WERI-Rb-1 (cell line): Measurements from ENCODE around the gene N4BP3.

Experiments
- DNase-seq: peaks from one replicate; pipeline ENCODE4 v3.0.0-alpha.2; 2020
- H3K27ac ChIP-seq: fragments of 250-450 bp; sonication (Bioruptor Pico); 2 replicates; pipeline ENCODE4 v1.5.1; 2020; ENCODE audit warnings: mild to moderate bottlenecking, moderate library complexity
- H3K27me3 ChIP-seq: fragments of 250-450 bp; sonication (Bioruptor Pico); 2 replicates; pipeline ENCODE4 v1.5.1; 2021; ENCODE audit warnings: mild to moderate bottlenecking, low read depth, moderate library complexity; ENCODE audit not compliant: insufficient read depth, severe bottlenecking
- H3K36me3 ChIP-seq: fragments of 250-450 bp; sonication (Bioruptor Pico); 2 replicates; pipeline ENCODE4 v1.5.1; 2020; ENCODE audit warnings: mild to moderate bottlenecking, moderate library complexity
- H3K4me3 ChIP-seq: 2 replicates; pipeline ENCODE4 v1.5.1; 2011; ENCODE audit warnings: low read depth, mild to moderate bottlenecking, control low read depth, low read length
- H3K9me3 ChIP-seq: fragments of 250-450 bp; sonication (Bioruptor Pico); 2 replicates; pipeline ENCODE4 v1.5.1; 2021; ENCODE audit warnings: mild to moderate bottlenecking, moderate library complexity; ENCODE audit not compliant: severe bottlenecking
- CTCF ChIP-seq: IDR thresholded peaks from 2 replicates; pipeline ENCODE4 v1.5.1; 2011; ENCODE audit warnings: low read depth, mild to moderate bottlenecking, control low read depth, inconsistent platforms, low read length

Gene N4BP3

DNA sequence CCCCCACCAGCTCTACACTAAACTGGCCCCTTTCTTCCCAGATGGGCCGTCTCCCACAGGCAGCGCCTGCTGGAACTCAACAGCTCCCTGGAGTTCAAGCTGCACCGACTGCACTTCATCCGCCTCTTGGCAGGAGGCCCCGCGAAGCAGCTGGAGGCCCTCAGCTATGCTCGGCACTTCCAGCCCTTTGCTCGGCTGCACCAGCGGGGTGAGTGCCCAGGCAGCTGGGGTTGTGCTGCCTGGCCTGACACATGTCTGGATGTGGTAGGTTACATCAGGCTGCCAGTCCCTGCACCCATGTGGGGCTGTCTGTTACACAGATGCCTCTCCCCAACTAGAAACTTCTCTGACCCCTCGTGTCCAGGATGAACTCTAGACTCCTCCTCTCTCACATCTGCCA is 30.6 kb downstream of the N4BP3 start:
- Histone ChIP-seq H3K27ac (no peak overlapping the region), H3K36me3 (peaks cover 21% of the 10 kb centered on the region; the same call in 1 of the 2 replicates), H3K4me3 (no peak overlapping the region), H3K27me3 (no peaks in the 10 kb centered on the region), H3K9me3 (no peaks in the 10 kb centered on the region)
- no peak for TF ChIP-seq CTCF
- DNase-seq, result no peak

GRCh38 chr5:178145965-178146820 is 32.9 kb downstream of the N4BP3 start:
- Histone ChIP-seq H3K27ac (no peak overlapping the region), H3K9me3 (no peaks in the 10 kb centered on the region), H3K36me3 (peaks cover 30% of the 10 kb centered on the region), H3K4me3 (no peak overlapping the region), H3K27me3 (no peaks in the 10 kb centered on the region)
- peak; percentile 67 for DNase-seq
- peak; percentile 82 for TF ChIP-seq CTCF

DNA sequence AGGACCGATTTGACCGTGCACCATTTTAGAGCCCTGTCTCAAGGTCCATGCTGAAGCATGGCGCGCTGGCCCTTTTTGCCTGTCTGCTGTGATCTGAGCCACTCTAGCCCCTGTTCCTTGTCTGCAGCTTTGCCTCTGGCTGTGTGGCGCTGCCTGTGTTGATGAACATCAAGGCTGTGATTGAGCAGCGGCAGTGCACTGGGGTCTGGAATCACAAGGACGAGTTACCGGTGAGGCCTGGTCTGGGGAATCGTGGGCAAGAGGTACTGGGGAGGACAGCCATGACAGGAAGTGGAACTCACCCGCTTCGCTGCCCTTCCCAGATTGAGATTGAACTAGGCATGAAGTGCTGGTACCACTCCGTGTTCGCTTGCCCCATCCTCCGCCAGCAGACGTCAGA is 34.1 kb downstream of the N4BP3 start:
- Histone ChIP-seq H3K27ac (no peak overlapping the region), H3K9me3 (no peaks in the 10 kb centered on the region), H3K36me3 (peaks cover 30% of the 10 kb centered on the region), H3K27me3 (no peaks in the 10 kb centered on the region), H3K4me3 (no peak overlapping the region)
- DNase-seq, result no peak
- TF ChIP-seq CTCF, result no peak

- Histone ChIP-seq H3K36me3 (peaks cover 30% of the 10 kb centered on the region), H3K27ac (no peak overlapping the region), H3K27me3 (no peaks in the 10 kb centered on the region)
Measured at GRCh38 chr5:178149199-178149932, 36.0 kb downstream of the N4BP3 start.

DNA sequence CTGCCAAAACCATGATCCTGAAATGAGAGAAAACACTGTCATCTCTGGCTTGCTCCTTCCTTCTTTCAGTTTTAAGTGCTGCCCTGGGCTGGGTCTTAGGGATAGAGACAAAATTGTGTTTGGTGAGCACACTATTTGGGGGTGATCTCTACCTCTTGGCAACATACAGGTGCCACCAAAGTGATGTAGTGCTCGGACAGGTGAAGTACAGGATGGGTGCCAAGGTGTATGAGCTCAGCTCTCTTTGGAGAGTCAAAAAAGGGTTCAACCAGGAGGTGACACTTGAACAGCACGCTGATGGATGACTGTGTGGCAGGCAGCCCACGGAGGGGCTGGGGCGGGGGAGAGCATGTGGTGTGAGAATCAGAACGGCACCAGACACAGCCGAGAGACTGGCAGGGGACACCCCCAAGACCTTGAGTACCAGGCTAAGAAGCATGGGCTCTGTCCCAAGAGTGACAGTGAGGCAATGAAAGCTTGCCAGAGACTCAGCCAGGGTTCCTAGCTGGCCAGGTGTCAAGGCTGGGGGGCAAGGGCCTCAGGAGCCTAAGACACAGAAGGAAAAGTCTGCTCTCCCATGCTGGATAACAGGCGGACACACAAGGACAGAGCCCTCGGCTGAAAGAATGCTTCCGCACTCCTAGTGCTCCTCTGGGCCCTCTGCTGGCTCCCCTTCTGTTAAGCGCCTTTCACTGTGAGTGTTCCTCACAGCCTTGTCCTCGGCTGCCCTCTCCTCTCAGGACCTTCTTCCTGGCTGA is 37.8 kb downstream of the N4BP3 start:
- DNase-seq, result peak; percentile 31
- peak; percentile 47 for TF ChIP-seq CTCF
- Histone ChIP-seq H3K27me3 (no peaks in the 10 kb centered on the region), H3K36me3 (peaks cover 29% of the 10 kb centered on the region), H3K4me3 (no peak overlapping the region), H3K27ac (no peak overlapping the region; the same call in 1 of the 2 replicates), H3K9me3 (no peaks in the 10 kb centered on the region)

More at GRCh38 chr5:178149199-178149932, 36.0 kb downstream of the N4BP3 start:
- Histone ChIP-seq H3K4me3 (no peak overlapping the region), H3K9me3 (no peaks in the 10 kb centered on the region)
- no peak for DNase-seq
- TF ChIP-seq CTCF, result no peak
